Daoy (cell line): ENCODE measurements around the gene RFPL3. TPM values are rescaled to one million over a fixed set of nuclear protein-coding genes. Genes with fewer than 3 reads are reported as not detected.
"Not testable (repeated sequence)": the region's sequence is repeated elsewhere in the genome, so short reads cannot be mapped to it uniquely, and the experiment has no call there.

Source experiments
- DNase-seq: peaks from one replicate; pipeline ENCODE4 v3.0.0-alpha.2; 2015; ENCODE audit warnings: low read depth
- total RNA-seq: library from RNA; depleted of rRNA; stranded (reverse); fragments of >200 nt; shearing (Covaris generic); gene quantifications from 2 replicates; pipeline ENCODE4 v1.2.3, GENCODE V29; 2014

RFPL3 gene
- total RNA-seq, 1 experiment from 2014 or later = not detected

DNA sequence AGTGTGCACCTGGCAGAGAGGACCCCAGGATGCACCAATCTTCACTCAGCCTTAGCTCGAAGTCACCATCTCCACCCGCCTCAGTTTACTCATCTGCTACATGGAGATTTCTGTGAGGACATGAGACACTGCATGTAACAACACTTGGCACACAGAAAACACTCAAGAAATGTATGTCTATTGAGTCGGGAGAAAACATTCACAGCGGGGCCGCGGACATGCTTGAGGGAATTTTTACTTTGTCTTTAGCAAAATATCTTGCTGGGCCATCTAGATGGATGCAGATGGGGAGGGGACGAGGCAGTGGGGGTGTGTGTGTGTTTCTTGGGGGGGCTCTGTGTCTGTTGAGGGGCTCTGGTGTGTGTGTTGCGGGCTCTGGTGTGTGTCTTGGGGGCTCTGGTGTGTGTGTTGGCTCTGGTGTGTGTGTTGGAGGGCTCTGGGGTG, 28.4 kb upstream of the RFPL3 start:
- DNase-seq = no peak

DNA sequence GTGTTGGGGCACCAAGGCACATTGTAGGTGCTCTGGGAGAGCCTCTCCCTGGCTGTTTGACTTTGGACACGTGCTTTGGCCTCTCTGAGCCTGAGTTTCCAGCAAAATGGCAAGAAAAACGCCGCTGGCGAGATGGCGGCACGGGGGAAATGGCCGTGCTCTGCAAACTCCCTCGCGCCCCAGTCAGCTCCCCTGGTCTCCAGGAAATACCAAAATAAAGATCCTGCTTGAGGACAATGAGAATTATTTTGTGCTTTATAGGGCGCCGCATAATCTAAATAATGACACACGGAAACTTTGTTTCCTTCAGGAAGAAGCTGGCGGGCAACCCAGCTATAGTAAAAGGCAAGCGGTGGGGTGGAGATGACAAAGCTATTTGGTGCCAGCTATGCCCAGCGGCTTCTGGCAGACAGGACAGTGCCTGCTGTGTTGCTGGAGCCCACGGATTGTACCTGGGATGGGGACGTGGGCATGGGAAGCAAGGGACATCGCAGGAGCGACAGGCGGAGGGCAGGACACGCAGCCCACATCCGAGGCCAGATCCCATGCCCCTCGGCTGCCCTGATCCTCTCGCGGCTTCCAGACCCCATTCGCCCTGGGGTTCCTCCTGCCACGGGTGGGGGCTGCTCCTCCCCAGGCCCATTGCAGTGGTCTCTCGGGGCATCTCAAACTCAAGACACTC, 26.3 kb upstream of the RFPL3 start:
- DNase-seq = no peak

DNA sequence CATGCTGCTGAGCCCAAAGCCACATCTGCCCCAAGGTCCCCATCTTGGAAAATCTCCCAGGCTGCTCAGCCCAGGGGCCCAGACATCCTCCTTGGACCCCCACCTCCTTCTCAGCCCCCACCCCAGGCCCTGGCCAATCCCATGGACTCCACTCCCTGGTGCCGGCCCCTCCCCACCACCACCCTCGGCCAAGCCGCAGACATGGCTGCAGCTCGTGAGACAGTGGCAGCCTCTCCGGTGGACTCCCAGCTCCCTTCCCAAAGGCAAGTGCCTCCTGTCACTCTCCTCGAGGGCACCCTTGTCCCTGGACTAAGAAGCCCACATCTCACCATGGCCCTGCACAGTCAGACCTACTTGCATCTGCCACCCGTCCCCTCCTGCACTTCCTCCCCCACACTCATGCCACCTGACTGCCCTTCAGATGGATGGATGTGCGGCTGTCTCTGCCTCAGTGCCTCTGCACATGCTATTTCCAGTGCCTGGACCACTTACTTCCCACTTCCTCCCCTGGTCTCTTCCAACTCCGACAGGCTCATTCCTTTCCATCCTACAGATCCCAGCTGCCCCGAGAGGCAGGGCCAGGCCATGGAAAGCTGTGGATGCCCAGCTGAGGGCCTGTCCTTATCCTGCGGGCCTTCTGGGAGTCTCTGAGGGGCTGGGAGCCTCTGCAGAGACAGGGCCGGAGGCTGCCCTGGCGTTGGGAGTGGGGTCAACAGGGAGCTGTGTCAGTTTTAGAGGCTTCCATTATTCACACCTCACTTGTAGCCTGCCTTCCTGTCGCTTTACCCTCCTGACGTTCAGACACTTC, 25.5 kb upstream of the RFPL3 start:
- DNase-seq = no peak

DNA sequence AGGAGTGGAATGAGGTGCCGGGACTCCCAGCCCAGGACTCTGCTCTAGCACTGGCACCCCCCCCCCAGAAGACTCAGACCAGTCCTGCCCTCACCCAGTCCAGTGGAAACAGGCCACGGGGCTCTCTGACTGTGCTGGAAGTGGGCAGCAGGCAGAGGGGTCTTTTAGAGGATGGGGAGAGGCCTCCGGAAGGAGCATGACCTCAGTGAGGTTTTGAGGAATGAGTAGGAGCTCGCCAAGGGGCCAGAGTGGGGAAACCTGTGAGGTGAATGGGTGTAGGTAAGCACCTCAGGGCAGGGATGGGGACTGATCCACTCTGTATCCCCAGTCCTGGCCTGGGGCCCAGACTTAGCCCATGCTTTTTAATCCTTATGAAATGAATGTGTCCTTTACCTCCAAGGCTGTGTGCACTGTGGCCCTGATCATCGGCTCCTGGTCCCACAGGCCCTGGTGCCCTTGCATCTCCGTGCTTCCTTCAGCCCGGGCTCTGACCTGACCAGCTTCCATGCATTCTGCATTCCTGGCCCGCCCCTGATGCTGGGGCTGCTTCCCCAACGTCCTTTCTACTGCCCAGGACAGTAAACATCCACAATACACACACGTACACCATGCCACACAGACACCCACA, 24.4 kb upstream of the RFPL3 start:
- no peak for DNase-seq

GRCh38 chr22:32333769-32334659, 23.7 kb upstream of the RFPL3 start:
- DNase-seq = no peak

GRCh38 chr22:32334660-32335365, 22.9 kb upstream of the RFPL3 start:
- no peak for DNase-seq

DNA sequence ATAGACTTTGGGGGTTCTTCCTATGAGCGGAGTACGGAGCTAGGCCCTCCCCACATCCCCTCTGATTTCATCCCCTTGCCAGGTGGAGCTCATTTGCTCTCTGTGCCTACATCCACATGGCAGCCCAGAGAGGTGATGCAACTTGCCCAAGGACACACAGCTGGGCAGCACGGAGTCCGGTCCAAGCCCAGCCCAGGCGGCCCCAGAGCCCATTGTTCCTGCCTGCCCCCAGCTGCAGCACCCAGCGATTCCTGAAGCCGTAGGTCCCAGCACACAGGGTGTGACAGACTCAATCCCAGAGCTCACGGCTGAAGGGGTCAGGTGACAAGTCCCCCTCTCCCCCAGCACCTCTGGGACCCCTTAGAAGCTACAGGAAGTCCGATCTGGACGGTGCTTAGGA, 22.2 kb upstream of the RFPL3 start:
- no peak for DNase-seq

- no peak for DNase-seq
Measured at GRCh38 chr22:32336121-32336603, 21.5 kb upstream of the RFPL3 start.

DNA sequence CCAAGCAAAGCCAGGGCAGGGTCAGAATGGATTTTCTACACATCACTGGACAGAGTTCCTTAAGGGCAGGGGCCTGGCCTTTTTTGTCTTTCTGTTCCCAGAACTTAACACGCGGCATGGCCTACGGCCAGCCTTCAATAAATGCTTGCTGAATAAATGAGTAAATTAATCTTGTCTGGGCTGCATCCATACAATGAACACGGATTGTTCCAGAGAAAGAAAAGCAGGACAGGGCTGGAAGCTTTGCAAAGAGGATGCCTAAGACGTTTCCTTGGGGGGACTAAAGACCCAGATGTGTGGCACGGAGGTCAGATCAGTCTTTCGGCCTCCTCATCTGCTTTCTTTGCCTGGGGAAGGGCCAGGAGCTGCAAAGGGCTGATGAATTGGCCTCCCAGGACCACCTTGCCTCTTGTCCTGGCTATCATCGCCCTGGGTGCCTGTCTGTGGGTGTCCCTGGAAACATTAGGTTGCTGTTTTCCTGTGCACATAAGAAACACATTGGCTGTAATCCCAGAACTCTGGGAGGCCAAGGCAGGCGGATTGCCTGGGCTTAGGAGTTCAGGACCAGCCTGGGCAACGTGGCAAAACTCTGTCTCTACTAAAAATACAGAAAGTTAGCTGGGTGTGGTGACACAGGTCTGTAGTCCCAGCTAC, 20.8 kb upstream of the RFPL3 start:
- no peak for DNase-seq

DNA sequence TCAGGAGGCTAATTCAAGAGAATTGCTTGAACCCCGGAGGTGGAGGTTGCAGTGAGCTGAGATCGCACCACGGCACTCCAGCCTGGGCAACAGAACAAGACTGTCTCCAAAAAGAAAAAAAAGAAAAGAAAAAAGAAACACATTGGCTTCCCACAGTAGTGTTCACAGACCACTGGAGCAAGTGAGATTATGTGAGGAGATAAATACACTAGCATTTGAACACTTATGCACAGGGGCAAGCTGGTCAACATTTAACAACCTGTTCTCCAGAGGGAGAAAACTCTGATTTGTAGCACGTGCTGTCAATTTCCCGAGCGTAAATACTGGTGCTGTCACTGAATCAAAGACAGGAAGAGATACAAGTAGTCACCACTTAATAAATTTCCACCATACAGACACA, 20.2 kb upstream of the RFPL3 start:
- not testable (repeated sequence) for DNase-seq

- peak; percentile 18 for DNase-seq
Measured at GRCh38 chr22:32338757-32339156, 18.9 kb upstream of the RFPL3 start.

DNA sequence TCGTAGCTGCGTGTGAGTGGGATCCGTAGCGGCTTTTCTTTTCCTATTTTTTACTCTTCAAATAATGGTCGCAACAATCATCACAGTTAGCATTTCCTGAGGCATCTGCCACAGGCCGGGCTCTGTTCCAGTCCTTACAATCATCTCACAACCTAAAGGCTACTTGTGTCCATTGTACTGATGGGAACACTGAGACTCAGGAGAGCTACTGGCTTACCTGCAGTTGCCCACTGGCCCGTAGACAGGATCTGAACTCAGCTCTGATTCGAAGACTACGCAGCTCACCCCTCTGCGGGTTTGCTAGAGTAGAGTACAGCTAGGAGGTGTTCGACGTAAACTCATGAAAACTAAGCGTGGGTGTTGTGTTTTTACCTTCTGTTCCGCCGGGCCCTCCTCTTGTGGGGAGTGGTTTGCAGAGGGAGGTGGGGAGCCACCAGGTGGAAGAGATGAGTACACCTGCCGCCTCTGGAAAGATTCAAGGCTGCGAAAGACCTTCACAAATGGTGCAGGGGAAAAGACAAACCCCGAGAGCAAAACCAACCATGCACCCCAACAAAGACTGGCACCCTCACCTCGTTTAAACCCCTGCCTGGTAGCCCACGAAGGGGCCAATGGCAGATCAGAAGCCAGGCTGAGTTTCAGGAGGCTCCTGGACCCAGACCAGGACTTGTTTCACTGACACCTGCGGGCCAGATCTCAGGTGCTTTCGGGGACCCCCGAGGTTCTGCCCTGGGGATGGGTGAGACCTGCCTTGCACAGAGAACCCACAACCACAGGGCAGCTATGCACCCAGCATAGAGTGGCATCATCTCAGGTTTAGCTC, 18.3 kb upstream of the RFPL3 start:
- no peak for DNase-seq

GRCh38 chr22:32340411-32340810, 17.3 kb upstream of the RFPL3 start:
- DNase-seq = no peak

- peak; percentile 23 for DNase-seq
Measured at GRCh38 chr22:32341122-32341740, 16.4 kb upstream of the RFPL3 start.

- DNase-seq = no peak
Measured at GRCh38 chr22:32342977-32343376, 14.7 kb upstream of the RFPL3 start.

DNA sequence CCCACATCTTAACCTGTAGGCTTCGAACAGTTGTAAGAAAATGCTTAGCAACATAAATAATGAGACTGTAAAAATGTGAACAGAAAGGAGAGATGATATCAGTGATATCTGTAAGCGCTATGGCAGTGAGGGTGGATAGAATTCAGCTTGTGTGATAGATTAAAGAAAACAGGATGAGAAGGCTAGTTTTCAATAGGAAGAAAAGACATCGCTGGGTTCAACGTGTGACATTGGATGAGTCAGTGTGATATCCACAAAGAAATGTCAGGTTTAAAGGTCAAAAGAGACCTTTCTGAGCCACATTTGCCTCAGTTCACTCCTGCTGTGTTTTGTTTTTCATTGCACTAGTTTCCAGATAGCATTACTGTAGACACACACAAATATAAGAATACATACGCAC, 13.7 kb upstream of the RFPL3 start:
- no peak for DNase-seq

- DNase-seq = no peak
Measured at GRCh38 chr22:32348031-32348611, 9.5 kb upstream of the RFPL3 start.

DNA sequence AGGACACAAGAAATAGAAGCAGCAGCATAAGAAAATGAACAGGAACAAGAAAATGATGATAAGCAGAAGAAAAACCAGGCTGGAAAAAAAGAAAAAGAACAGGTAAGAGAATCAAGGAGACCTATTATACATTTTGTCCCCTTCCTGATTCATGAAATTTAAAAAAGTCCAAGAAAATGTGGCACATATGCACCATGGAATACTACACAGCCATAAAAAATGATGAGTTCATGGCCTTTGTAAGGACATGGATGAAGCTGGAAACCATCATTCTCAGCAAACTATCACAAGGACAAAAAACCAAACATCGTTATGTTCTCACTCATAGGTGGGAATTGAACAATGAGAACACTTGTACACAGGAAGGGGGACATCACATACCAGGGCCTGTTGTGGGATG, 5.8 kb upstream of the RFPL3 start:
- DNase-seq = not testable (repeated sequence)

GRCh38 chr22:32352681-32353080, 5.0 kb upstream of the RFPL3 start:
- DNase-seq = peak; percentile 52
